Smooth muscle cell (in vitro differentiated cells): ENCODE results near the gene RAPH1. TPM values are rescaled to one million over a fixed set of nuclear protein-coding genes. Genes with fewer than 3 reads are reported as not detected.
A peak's percentile ranks its signal among the peaks of the same experiment; 100 is the strongest.
"Not testable (repeated sequence)": the region's sequence is repeated elsewhere in the genome, so short reads cannot be mapped to it uniquely, and the experiment has no call there.

ENCODE experiments used
- DNase-seq: peaks from one replicate; lab custom pipeline; 2025; ENCODE audit not compliant: unreplicated experiment; lab: John Stamatoyannopoulos, UW
- H2AFZ ChIP-seq: fragments of 200-600 bp; sonication (generic); 2 replicates; pipeline ENCODE4 v1.6.0; 2016; ENCODE audit warnings: antibody characterized with exemption, low read depth, mild to moderate bottlenecking
- H3F3A ChIP-seq: fragments of 200-600 bp; sonication (generic); 2 replicates; pipeline ENCODE4 v1.6.0; 2017; ENCODE audit warnings: antibody characterized with exemption, low read depth
- H3K27ac ChIP-seq: fragments of 200-600 bp; sonication (generic); 2 replicates; pipeline ENCODE4 v1.5.1; 2016; ENCODE audit warnings: low read depth, mild to moderate bottlenecking
- H3K27me3 ChIP-seq: fragments of 200-600 bp; sonication (generic); 2 replicates; pipeline ENCODE4 v1.6.1; 2016; ENCODE audit warnings: low read depth, mild to moderate bottlenecking
- H3K36me3 ChIP-seq: fragments of 200-600 bp; sonication (generic); 2 replicates; pipeline ENCODE4 v1.5.1; 2016; ENCODE audit warnings: low read depth
- H3K4me1 ChIP-seq: fragments of 200-600 bp; sonication (generic); 2 replicates; pipeline ENCODE4 v1.5.1; 2016; ENCODE audit warnings: low read depth
- H3K4me2 ChIP-seq: fragments of 200-600 bp; sonication (generic); 2 replicates; pipeline ENCODE4 v1.6.0; 2016; ENCODE audit warnings: mild to moderate bottlenecking
- H3K4me3 ChIP-seq: fragments of 200-600 bp; sonication (generic); 2 replicates; pipeline ENCODE4 v1.5.1; 2016; ENCODE audit warnings: mild to moderate bottlenecking
- H3K79me2 ChIP-seq: fragments of 200-600 bp; sonication (generic); 2 replicates; pipeline ENCODE4 v1.6.0; 2016; ENCODE audit warnings: low read depth, mild to moderate bottlenecking
- H3K9ac ChIP-seq: fragments of 200-600 bp; sonication (generic); 2 replicates; pipeline ENCODE4 v1.6.0; 2016; ENCODE audit warnings: low read depth
- H3K9me3 ChIP-seq: fragments of 200-600 bp; sonication (generic); replicated peaks from 2 replicates; pipeline ENCODE4 v1.5.1; 2016; ENCODE audit warnings: low read depth
- H4K20me1 ChIP-seq: fragments of 200-600 bp; sonication (generic); 2 replicates; pipeline ENCODE4 v1.6.0; 2016; ENCODE audit warnings: low read depth
- WGBS: methylation state at CpG from one replicate; pipeline ENCODE4 v1.1.7; 2016; ENCODE audit warnings: low lambda C conversion rate; 5-methylcytosine and 5-hydroxymethylcytosine counted together
- polyA plus RNA-seq: library from polyadenylated mRNA; unstranded; fragments of >200 nt; fragmentation: Nextera tagmentation; extraction: Ambion mirVana; gene quantifications from 2 replicates; pipeline ENCODE4 v1.2.1, GENCODE V29; 2016
- total RNA-seq: library from RNA; depleted of rRNA; stranded (reverse); fragments of >200 nt; gene quantifications from 2 replicates; pipeline ENCODE4 v1.2.3, GENCODE V29; 2014
- TF ChIP-seq, protein P1 (sequence below): fragments of 200-600 bp; sonication (generic); IDR thresholded peaks from 2 replicates; pipeline ENCODE4 v1.5.1; 2017; ENCODE audit warnings: borderline replicate concordance, mild to moderate bottlenecking, antibody characterized with exemption; ENCODE audit not compliant: insufficient read depth, poor library complexity, severe bottlenecking

RAPH1 gene
- total and polyA plus RNA-seq, 2 experiments from 2014 or later, result 8.5 to 22.3 TPM

DNA sequence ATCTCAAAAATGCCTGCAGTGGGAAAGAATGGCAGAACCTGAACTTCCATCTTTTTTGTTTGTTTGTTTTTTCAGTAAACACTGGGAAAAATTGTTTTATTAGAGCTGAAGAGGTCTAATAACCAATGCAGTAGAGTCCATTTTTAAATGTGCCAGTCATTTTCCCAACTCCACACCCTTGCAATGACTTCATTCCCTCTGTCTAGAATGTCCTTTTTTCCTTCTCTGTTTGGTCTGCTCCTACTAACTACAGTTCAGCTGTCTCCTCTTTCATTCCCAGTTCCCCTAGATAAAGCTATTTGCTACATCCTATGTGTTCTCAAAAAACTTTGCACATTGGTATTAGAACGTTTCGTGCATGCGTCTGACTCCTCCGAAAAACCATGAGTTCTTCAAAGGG lies 9.3 kb upstream of the RAPH1 start:
- H3K4me1 ChIP-seq, result no peaks in the 10 kb centered on the region
- no peaks in the 10 kb centered on the region for H3F3A ChIP-seq
- TF ChIP-seq, protein P1, sequence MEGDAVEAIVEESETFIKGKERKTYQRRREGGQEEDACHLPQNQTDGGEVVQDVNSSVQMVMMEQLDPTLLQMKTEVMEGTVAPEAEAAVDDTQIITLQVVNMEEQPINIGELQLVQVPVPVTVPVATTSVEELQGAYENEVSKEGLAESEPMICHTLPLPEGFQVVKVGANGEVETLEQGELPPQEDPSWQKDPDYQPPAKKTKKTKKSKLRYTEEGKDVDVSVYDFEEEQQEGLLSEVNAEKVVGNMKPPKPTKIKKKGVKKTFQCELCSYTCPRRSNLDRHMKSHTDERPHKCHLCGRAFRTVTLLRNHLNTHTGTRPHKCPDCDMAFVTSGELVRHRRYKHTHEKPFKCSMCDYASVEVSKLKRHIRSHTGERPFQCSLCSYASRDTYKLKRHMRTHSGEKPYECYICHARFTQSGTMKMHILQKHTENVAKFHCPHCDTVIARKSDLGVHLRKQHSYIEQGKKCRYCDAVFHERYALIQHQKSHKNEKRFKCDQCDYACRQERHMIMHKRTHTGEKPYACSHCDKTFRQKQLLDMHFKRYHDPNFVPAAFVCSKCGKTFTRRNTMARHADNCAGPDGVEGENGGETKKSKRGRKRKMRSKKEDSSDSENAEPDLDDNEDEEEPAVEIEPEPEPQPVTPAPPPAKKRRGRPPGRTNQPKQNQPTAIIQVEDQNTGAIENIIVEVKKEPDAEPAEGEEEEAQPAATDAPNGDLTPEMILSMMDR, result no peak
- no peak overlapping the region for H3K9ac ChIP-seq
- DNase-seq, result no peak
- H3K4me3 ChIP-seq, result no peak overlapping the region
- H3K9me3 ChIP-seq, result no peaks in the 10 kb centered on the region
- no peak overlapping the region for H3K4me2 ChIP-seq
- H3K79me2 ChIP-seq, result no peaks in the 10 kb centered on the region
- no peaks in the 10 kb centered on the region for H3K36me3 ChIP-seq
- 94% methylated on average over 4 of the region's 4 CpGs for WGBS
- H3K27me3 ChIP-seq, result no peaks in the 10 kb centered on the region
- H2AFZ ChIP-seq, result no peak overlapping the region
- H3K27ac ChIP-seq, result no peak overlapping the region
- H4K20me1 ChIP-seq, result no peaks in the 10 kb centered on the region

DNA sequence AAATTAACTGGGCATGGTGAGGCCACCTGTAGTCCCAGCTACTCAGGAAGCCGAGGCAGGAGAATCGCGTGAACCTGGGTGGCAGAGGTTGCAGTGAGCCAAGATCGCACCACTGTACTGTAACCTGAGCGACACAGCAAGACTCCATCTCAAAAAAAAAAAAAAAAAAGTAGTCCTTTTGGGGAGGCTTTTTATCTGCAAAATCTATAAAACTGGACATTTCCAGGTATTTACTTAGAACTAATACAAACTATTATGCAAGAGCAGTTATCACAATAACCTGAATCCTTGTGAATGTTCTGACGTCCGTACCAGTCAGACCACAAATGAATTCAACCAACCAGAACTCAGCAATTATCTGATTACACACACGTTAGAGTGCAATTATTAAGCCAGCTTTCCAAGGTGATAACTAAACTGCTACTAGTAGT lies 8.8 kb upstream of the RAPH1 start:
- Histone ChIP-seq H3K79me2 (no peaks in the 10 kb centered on the region), H3K27ac (no peak overlapping the region), H3K36me3 (no peaks in the 10 kb centered on the region), H3K4me2 (no peak overlapping the region), H3K9ac (no peak overlapping the region), H3K9me3 (no peaks in the 10 kb centered on the region), H2AFZ (no peak overlapping the region), H4K20me1 (no peaks in the 10 kb centered on the region), H3K27me3 (no peaks in the 10 kb centered on the region), H3F3A (no peaks in the 10 kb centered on the region), H3K4me3 (no peak overlapping the region), H3K4me1 (no peaks in the 10 kb centered on the region)
- TF ChIP-seq, protein P1, result no peak
- WGBS, result 85% methylated on average over 8 of the region's 8 CpGs
- no peak for DNase-seq

DNA sequence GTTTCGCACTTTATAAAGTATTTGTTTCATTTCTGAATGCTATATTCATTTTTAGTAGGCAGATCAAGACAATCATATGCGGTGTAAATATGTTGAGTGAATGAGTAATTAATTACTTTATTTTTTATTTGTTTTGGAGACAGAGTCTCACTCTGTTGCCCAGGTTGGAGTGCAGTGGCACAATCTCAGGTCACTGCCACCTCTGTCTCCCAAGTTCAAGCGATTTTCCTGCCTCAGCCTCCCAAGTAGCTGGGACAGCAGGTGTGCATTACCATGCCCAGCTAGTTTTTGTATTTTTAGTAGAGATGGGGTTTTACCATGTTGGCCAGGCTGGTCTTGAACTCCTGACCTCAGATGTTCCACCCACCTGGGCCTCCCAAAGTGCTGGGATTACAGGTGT lies 5.5 kb upstream of the RAPH1 start:
- H3K9ac ChIP-seq, DNase-seq, H3K36me3 ChIP-seq, H3K27me3 ChIP-seq, H3K4me1 ChIP-seq, H3K4me2 ChIP-seq, H4K20me1 ChIP-seq, H3K9me3 ChIP-seq, H3F3A ChIP-seq, H2AFZ ChIP-seq, H3K79me2 ChIP-seq, H3K27ac ChIP-seq, H3K4me3 ChIP-seq: not testable (repeated sequence)
- WGBS, result 91% methylated on average over 3 of the region's 3 CpGs

DNA sequence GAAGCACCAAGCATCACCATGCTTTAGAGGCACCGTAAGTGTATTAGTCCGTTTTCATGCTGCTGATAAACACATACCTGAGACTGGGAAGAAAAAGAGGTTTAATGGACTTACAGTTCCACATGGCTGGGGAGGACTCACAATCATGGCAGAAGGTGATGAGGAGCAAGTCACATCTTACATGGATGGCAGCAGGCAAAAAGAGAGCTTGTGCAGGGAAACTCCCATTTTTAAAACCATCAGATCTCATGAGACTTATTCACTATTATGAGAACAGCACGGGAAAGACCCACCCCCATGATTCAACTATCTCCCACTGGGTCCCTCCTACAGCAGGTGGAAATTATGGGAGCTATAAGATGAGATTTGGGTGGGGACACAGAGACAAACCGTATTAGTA lies 3.1 kb upstream of the RAPH1 start:
- not testable (repeated sequence) for DNase-seq, H3K36me3 ChIP-seq, H3K9me3 ChIP-seq, H3K4me2 ChIP-seq, H3K79me2 ChIP-seq, H4K20me1 ChIP-seq, H3K9ac ChIP-seq, H3F3A ChIP-seq, H3K4me3 ChIP-seq, H3K27me3 ChIP-seq, H3K27ac ChIP-seq, H2AFZ ChIP-seq
- WGBS, result 95% methylated on average over 4 of the region's 4 CpGs
- peaks cover 12% of the 10 kb centered on the region for H3K4me1 ChIP-seq

DNA sequence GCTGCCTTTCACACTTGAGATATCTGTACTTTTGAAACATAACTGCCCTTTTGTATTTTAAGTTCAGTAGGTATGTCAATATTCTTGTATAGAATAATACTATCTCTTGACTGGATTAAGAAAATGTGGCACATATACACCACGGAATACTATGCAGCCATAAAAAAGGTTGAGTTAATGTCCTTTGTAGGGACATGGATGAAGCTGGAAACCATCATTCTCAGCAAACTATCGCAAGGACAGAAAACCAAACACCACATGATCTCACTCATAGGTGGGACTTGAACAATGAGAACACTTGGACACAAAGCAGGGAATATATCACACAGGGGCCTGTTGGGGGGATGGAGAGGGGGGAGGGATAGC lies 1.5 kb upstream of the RAPH1 start:
- H4K20me1 ChIP-seq, result peaks cover 26% of the 10 kb centered on the region
- H3K9me3 ChIP-seq, H3K9ac ChIP-seq, H3K36me3 ChIP-seq, H3K27me3 ChIP-seq, H2AFZ ChIP-seq, DNase-seq, H3F3A ChIP-seq, H3K4me2 ChIP-seq: not testable (repeated sequence)
- H3K27ac ChIP-seq, result peak overlapping the region; percentile 82
- H3K79me2 ChIP-seq, result peaks cover 23% of the 10 kb centered on the region
- peak overlapping the region; percentile 63 for H3K4me3 ChIP-seq
- WGBS, result 98% methylated on average over 2 of the region's 2 CpGs
- peaks cover 20% of the 10 kb centered on the region for H3K4me1 ChIP-seq
